Type B pancreatic cell (in vitro differentiated cells): Measurements from ENCODE around the gene CABLES1. TPM values are rescaled to one million over a fixed set of nuclear protein-coding genes. Genes with fewer than 3 reads are reported as not detected.
"Not testable (repeated sequence)": the region's sequence is repeated elsewhere in the genome, so short reads cannot be mapped to it uniquely, and the experiment has no call there.

Experiments used
- DNase-seq: peaks from one replicate; pipeline ENCODE4 v3.0.0; 2021; ENCODE audit warnings: mixed read lengths; ENCODE audit not compliant: unreplicated experiment; ENCODE audit errors: extremely low spot score
- H3K27ac Mint-ChIP-seq: 2 replicates; pipeline ENCODE4 v1.8.0; 2021; ENCODE audit warnings: mild to moderate bottlenecking, mixed read lengths
- H3K27me3 Mint-ChIP-seq: 2 replicates; pipeline ENCODE4 v1.8.0; 2021; ENCODE audit warnings: mixed read lengths
- H3K36me3 Mint-ChIP-seq: 2 replicates; pipeline ENCODE4 v1.8.0; 2021; ENCODE audit warnings: mixed read lengths
- H3K4me1 Mint-ChIP-seq: one replicate; pipeline ENCODE4 v1.8.0; 2021; ENCODE audit warnings: mixed read lengths; ENCODE audit not compliant: unreplicated experiment
- H3K4me3 Mint-ChIP-seq: 2 replicates; pipeline ENCODE4 v1.8.0; 2021; ENCODE audit warnings: mild to moderate bottlenecking, mixed read lengths
- H3K9me3 Mint-ChIP-seq: 2 replicates; pipeline ENCODE4 v1.8.0; 2021; ENCODE audit warnings: mixed read lengths
- total RNA-seq: library from RNA; stranded (reverse); gene quantifications from 2 replicates; pipeline ENCODE4 v1.2.1, GENCODE V29; 2021; ENCODE audit warnings: low replicate concordance
- TF ChIP-seq, protein P1 (sequence below): fragments of 200-600 bp; sonication (generic); conservative IDR thresholded peaks from 2 replicates; pipeline ENCODE4 v1.5.0; 2021; ENCODE audit warnings: antibody characterized with exemption, mild to moderate bottlenecking

CABLES1 gene
- total RNA-seq, 1 donor from 2014 or later: 11.4 TPM

DNA sequence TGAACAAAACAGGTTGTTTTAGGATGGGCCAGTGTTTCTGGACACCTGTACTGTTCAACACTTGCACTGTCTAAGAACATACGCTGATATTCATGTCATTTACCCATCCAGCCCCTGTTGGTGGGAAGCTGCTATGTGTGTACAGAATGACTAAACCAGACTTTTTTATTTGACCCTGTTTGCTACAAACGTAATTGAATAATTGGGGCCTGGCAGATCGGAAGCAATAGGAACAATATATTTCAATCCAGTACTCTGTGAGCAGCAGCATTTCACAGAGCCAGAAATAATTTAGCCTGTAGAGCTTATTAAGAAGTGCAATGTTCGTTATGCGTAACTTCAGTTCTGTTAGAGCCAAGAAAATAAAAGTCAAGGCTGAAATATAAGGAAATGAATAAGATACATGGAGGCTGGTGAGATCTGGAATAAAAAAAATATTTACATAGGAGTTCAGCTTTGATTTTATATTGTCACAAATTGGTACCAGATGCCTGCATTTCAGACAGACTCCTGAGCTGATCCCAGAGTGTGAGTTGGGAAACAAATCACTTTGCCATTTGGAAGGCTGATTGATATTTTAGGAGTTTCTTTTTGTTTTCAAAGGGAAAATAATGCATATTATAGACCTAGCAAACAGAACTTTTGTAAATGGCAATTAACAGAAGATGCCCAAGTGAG is 19.7 kb downstream of the CABLES1 start:
- Mint-ChIP-seq H3K27ac (peak overlapping the region; percentile 3), H3K4me3 (peak overlapping the region; percentile 0), H3K36me3 (peaks cover 7% of the 10 kb centered on the region), H3K9me3 (no peaks in the 10 kb centered on the region), H3K4me1 (peaks cover 29% of the 10 kb centered on the region), H3K27me3 (peaks cover 8% of the 10 kb centered on the region)
- DNase-seq: no peak
- TF ChIP-seq, protein P1, sequence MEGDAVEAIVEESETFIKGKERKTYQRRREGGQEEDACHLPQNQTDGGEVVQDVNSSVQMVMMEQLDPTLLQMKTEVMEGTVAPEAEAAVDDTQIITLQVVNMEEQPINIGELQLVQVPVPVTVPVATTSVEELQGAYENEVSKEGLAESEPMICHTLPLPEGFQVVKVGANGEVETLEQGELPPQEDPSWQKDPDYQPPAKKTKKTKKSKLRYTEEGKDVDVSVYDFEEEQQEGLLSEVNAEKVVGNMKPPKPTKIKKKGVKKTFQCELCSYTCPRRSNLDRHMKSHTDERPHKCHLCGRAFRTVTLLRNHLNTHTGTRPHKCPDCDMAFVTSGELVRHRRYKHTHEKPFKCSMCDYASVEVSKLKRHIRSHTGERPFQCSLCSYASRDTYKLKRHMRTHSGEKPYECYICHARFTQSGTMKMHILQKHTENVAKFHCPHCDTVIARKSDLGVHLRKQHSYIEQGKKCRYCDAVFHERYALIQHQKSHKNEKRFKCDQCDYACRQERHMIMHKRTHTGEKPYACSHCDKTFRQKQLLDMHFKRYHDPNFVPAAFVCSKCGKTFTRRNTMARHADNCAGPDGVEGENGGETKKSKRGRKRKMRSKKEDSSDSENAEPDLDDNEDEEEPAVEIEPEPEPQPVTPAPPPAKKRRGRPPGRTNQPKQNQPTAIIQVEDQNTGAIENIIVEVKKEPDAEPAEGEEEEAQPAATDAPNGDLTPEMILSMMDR: peak; percentile 51

GRCh38 chr18:23155537-23155936 is 20.3 kb downstream of the CABLES1 start:
- Mint-ChIP-seq H3K4me1 (peaks cover 29% of the 10 kb centered on the region), H3K27ac (peak overlapping the region; percentile 62), H3K9me3 (no peaks in the 10 kb centered on the region), H3K36me3 (peaks cover 7% of the 10 kb centered on the region), H3K27me3 (peaks cover 8% of the 10 kb centered on the region), H3K4me3 (peak overlapping the region; percentile 34)
- DNase-seq: no peak
- TF ChIP-seq, protein P1: no peak

DNA sequence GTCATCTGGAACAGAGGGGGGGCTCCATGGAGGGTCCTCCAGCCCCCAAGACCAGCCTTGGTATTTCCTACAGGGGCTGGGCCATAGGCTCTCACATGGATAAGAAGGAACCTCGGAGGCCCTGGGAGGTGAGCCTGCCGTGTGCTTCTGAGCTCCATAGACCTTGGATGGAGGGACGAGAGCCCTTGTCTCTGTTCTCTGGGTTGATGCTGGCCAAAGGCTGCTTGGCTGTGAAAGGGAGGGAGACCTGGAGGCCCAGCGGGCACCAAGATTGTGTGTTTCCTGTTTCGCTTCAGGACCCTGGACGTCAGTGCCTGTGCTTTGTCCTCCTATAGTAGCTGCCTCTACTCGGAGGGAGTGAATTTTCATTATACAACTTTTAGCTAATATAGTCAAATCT is 20.8 kb downstream of the CABLES1 start:
- Mint-ChIP-seq H3K36me3 (peaks cover 10% of the 10 kb centered on the region), H3K27ac (peak overlapping the region; percentile 62), H3K4me3 (no peak overlapping the region), H3K4me1 (peaks cover 29% of the 10 kb centered on the region), H3K9me3 (no peaks in the 10 kb centered on the region), H3K27me3 (peaks cover 8% of the 10 kb centered on the region)
- no peak for DNase-seq
- TF ChIP-seq, protein P1: no peak

DNA sequence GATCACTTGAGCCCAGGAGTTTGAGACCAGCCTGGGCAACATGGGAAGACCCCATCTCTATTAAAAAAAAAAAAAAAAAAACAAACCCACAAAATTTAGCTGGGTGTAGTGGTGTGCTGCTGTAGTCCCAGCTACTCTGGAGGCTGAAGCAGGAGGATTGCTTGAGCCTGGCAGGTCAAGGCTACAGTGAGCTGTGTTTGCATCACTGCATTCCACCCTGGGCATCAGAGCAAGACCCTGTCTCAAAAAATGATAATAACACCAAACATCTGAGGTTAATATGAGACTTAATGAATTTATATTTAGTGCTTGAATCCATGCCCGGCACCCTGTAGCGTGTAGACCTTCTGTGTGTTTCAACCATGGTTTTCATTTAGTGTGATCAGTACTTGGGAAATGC is 22.8 kb downstream of the CABLES1 start:
- H3K27ac Mint-ChIP-seq: no peak overlapping the region
- peaks cover 7% of the 10 kb centered on the region for H3K27me3 Mint-ChIP-seq
- H3K4me3 Mint-ChIP-seq: no peak overlapping the region
- peaks cover 5% of the 10 kb centered on the region for H3K36me3 Mint-ChIP-seq
- H3K4me1 Mint-ChIP-seq: peaks cover 31% of the 10 kb centered on the region
- TF ChIP-seq, protein P1: no peak
- no peaks in the 10 kb centered on the region for H3K9me3 Mint-ChIP-seq
- no peak for DNase-seq

- H3K27me3 Mint-ChIP-seq, H3K36me3 Mint-ChIP-seq, H3K9me3 Mint-ChIP-seq, H3K4me3 Mint-ChIP-seq, DNase-seq: not testable (repeated sequence)
- H3K27ac Mint-ChIP-seq: peak overlapping the region; percentile 40
- peaks cover 36% of the 10 kb centered on the region for H3K4me1 Mint-ChIP-seq
These were observed 23.6 kb downstream of the CABLES1 start for GRCh38 chr18:23158884-23159283.

GRCh38 chr18:23159344-23159743 is 24.1 kb downstream of the CABLES1 start:
- Mint-ChIP-seq H3K9me3 (no peaks in the 10 kb centered on the region), H3K27ac (peak overlapping the region; percentile 40), H3K27me3 (peaks cover 9% of the 10 kb centered on the region), H3K4me3 (peak overlapping the region; percentile 39), H3K4me1 (peaks cover 36% of the 10 kb centered on the region), H3K36me3 (peaks cover 5% of the 10 kb centered on the region)
- TF ChIP-seq, protein P1: no peak
- no peak for DNase-seq
